HG03460 (cell line): ENCODE data around the gene KIAA0825.

Source experiments
- ATAC-seq: cut with Tn5 transposase; IDR thresholded peaks from one replicate; pipeline ENCODE4 v1.9.1; 2021; ENCODE audit not compliant: unreplicated experiment

Gene KIAA0825

DNA sequence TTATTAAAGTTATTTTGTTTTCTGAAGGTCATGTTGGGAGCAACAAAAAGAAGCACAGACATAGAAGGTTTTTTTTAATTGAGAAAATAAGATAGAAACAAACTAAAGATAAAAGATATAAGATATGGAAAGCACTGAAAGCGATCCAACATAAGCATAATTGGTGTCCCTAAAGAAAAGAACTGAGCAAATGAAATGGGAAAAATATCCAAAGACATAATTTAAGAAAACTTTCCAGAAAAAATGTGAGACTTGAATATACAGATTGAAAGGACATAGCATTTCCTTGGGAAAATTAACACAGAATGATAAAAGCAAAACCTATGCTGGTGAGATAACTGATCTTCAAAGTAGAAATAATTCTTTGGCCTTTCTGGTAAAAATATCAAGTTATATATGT lies 289.3 kb downstream of the KIAA0825 start:
- ATAC-seq = no peak

GRCh38 chr5:94326586-94326985 lies 291.8 kb downstream of the KIAA0825 start:
- ATAC-seq = no peak

GRCh38 chr5:94316916-94317838 lies 301.2 kb downstream of the KIAA0825 start:
- no peak for ATAC-seq

GRCh38 chr5:94314460-94315131 lies 303.8 kb downstream of the KIAA0825 start:
- no peak for ATAC-seq

- ATAC-seq = no peak
Measured at GRCh38 chr5:94313696-94314095, 304.7 kb downstream of the KIAA0825 start.

DNA sequence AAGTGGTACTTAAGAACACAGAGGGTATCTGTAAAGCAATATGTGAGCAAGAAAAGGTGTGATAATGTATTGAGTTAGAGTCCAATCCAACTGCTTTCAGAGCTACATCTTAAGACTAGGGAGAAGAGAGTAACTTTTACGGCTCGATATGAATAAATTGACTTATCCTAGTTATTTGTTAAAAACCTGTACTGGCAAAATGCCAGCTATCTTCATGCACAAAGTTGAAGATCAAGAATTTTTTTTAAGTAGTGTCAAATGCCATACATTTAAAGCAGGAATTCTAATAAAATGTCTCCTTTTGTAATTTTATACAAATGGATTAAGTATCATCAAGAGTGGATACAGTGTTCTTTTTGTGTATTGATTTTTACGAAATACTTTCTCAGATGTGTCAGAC lies 305.2 kb downstream of the KIAA0825 start:
- no peak for ATAC-seq

DNA sequence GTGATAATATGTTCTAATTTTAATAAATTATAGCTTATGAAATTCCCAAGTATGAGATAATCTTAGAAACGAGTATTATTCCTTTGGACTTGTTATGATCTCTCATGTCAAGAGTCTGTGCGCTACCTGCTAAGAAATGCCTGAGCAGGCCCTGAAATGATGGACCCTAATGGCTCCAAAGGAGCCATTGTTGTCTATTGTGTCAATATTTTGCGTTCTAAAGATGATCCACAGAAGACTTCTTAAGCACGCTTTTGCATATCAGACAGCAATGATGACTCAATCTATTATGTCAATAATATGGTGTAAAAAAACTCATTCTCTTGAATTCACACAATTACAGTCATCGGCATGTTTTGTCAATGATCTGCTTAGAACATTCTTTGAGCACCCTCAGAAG lies 306.1 kb downstream of the KIAA0825 start:
- no peak for ATAC-seq

- ATAC-seq = no peak
Measured at GRCh38 chr5:94310833-94311232, 307.6 kb downstream of the KIAA0825 start.

GRCh38 chr5:94309141-94309540 lies 309.3 kb downstream of the KIAA0825 start:
- ATAC-seq = no peak

DNA sequence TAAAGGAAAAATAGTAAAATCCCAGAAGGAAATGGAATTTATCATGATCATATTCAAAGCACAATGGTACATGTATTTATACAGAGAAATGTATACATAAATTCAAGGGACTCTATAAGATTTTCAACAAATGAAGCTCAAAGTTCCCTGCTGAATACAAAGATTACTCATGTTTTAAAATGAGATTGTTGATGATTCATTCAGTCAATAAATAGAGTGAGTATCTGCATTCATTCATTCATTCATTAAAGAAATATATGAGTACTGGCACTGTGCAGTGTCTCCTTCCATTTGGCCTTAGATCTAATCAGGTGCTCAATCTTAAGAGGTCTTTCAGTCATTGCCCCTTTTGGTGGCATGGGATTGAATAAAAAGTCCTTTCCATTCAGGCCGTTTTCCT lies 310.0 kb downstream of the KIAA0825 start:
- ATAC-seq = no peak

GRCh38 chr5:94304146-94304545 lies 314.3 kb downstream of the KIAA0825 start:
- no peak for ATAC-seq

DNA sequence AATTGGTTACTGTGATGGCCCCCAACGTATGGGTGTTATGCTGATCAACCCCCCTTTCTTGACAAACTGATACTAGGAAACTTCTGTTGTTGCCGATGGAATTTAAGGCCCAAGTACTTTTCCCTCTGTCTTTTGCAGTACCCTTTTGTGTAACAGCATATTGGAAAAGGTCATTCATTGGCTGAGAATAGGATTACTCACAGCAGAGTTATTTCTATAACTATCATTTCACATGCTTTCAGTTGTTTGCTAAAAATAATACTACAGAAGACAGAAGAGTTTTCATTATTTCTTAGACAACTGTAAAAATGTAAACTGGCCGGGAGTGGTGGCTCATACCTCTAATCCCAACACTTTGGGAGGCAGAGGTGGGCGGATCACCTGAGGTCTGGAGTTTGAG lies 329.5 kb downstream of the KIAA0825 start:
- no peak for ATAC-seq

DNA sequence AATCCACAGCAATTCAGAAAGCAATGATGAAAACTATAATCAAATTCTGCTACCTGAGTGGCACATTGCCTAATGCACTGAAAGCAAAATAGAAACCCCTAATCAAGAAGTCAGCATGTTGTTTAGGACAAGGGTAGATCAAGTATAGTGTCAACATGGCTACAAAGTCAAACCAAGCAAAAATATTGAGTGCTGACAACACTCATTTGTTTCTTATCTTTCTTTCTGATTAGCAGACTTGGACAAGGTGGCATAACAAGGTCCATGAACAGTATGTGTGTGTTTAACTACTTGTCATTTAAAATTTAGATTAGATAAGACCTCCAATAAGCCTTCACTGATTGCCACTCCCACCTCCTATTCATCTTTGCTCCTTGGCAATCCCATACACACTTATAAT lies 332.4 kb downstream of the KIAA0825 start:
- ATAC-seq = no peak

DNA sequence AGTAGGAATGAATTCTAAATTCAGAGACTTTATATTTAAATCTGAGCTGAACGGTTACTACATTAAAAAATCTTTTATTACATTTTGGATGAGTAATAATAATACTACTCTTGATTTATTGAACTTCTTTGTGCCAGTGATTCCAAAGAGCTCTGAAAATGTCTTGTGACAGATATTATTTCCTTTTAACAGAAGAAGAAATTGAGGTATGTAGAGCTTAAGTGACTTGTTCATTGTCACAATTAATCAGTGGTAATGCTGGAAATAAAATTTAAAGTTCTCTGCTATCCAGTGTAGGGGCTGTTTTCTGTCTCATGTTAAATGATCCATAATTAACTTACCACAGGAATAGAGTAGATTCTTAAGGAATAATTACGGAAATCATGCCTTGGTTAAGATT lies 335.3 kb downstream of the KIAA0825 start:
- no peak for ATAC-seq

GRCh38 chr5:94281236-94281801 lies 337.1 kb downstream of the KIAA0825 start:
- no peak for ATAC-seq

DNA sequence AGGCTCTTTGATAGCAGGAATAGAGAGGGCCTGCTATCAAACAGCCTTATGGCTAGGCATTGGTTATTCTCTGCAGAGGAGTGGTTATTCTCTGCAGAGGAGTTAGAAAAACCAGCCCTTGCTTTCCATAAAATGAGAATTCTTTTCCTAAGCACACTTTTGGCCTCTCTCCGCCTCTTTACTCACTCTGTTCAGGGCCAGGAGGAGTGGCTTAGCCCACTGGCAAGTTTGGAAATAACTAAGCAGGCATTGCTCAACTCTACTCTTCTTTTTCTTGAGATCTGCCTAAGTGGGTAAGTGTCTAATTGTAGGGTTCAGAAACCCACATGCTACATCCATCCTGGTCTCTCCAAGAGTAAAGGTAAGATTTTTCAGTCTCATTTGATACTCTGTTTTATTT lies 341.7 kb downstream of the KIAA0825 start:
- no peak for ATAC-seq

DNA sequence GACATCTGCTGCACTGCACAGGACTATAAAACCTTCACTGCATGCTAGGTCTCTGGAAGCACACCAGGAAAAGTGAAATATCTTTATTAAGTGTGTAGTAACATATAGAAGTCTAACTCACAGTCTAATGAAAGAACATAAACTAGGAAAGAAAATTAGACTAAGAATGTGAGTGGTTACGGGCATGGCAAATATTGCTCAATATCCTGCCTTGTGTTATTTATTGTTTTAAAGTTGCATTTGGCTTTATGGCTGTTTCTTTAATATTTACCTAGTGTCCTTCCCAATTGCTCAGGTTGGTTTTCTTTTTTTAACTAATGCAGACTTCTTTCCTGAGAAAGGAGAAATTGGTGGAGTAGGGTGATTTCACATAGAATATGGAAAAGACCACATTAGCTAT lies 342.4 kb downstream of the KIAA0825 start:
- ATAC-seq = no peak

- ATAC-seq = no peak
Measured at GRCh38 chr5:94274707-94275106, 343.7 kb downstream of the KIAA0825 start.

DNA sequence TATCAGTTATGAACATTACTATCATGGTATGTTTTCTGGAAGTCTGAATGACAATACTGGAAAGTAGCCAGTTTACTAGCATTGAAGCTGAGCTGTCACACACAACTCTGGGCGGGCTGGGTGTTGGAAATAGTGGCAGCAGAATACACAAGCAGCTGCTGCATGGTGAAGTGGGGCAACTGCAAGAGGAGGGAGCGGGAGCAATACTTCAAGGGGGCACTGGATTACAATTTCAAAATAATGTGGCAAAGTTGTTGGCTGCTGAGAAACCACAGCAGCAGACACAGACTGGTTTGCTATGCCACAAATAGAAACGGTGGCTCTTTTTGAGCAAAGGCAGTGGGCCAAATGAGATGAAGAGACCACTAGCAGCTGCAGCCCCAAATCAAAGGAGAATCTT lies 350.2 kb downstream of the KIAA0825 start:
- no peak for ATAC-seq

DNA sequence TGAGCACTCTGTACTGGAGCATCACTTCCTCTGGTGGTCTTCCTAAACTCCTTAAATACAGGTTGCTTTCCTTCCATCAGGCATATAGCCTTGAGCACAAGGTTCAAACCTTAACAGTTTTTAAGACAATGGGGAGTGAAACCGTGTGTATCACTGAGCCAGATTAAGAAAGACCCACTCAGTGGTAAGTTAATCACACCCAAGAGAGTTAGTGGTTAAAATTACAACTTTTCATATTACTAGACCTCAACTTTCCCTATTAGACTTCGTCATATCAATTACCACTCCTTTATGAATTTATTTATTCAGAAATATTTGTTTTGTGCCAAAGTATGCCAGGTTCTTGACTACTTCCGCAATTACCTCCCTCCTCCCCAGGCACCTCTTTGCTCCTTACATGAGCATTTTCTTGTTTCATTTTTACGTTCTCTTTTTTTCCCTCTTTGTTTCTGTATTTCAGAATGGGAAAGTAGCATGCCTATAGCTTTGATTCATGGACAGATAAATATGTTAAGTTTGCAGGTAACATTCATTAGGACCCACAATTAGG lies 351.0 kb downstream of the KIAA0825 start:
- ATAC-seq = no peak

- ATAC-seq = no peak
Measured at GRCh38 chr5:94266170-94266569, 352.2 kb downstream of the KIAA0825 start.

- no peak for ATAC-seq
Measured at GRCh38 chr5:94263068-94263467, 355.3 kb downstream of the KIAA0825 start.
